SHP77 (cell line): ENCODE results near the gene CPXM2.

Experiments used
- DNase-seq, 2 experiments: peaks; one replicate each; lab custom pipeline; 2025; lab: John Stamatoyannopoulos, UW

CPXM2 gene

GRCh38 chr10:123891144-123892071, at the start of gene CPXM2:
TSS of gene CPXM2 (minus strand) at chr10:123891807. CDS start at chr10:123891659, 148 bp downstream.
- no peak for DNase-seq

GRCh38 chr10:123939591-123939990, 48.0 kb upstream of the CPXM2 start:
- DNase-seq = no peak

GRCh38 chr10:123938890-123939289, 47.3 kb upstream of the CPXM2 start:
- DNase-seq = no peak

- DNase-seq = no peak
Measured at GRCh38 chr10:123936426-123936825, 44.8 kb upstream of the CPXM2 start.

- no peak for DNase-seq
Measured at GRCh38 chr10:123935680-123936079, 44.1 kb upstream of the CPXM2 start.

GRCh38 chr10:123934846-123935245, 43.2 kb upstream of the CPXM2 start:
- no peak for DNase-seq

GRCh38 chr10:123930340-123931001, 38.9 kb upstream of the CPXM2 start:
- no peak for DNase-seq

- no peak for DNase-seq
Measured at GRCh38 chr10:123929791-123930190, 38.2 kb upstream of the CPXM2 start.

GRCh38 chr10:123928427-123928826, 36.8 kb upstream of the CPXM2 start:
- DNase-seq = no peak

- no peak for DNase-seq
Measured at GRCh38 chr10:123926401-123927264, 35.0 kb upstream of the CPXM2 start.

- DNase-seq = no peak
Measured at GRCh38 chr10:123922126-123922525, 30.5 kb upstream of the CPXM2 start.

GRCh38 chr10:123916775-123917174, 25.2 kb upstream of the CPXM2 start:
- DNase-seq = no peak

- no peak for DNase-seq
Measured at GRCh38 chr10:123913688-123914268, 22.2 kb upstream of the CPXM2 start.

GRCh38 chr10:123912871-123913270, 21.3 kb upstream of the CPXM2 start:
- DNase-seq = no peak

- DNase-seq = no peak
Measured at GRCh38 chr10:123912466-123912865, 20.9 kb upstream of the CPXM2 start.

- no peak for DNase-seq
Measured at GRCh38 chr10:123911866-123912265, 20.3 kb upstream of the CPXM2 start.

GRCh38 chr10:123909866-123910265, 18.3 kb upstream of the CPXM2 start:
- no peak for DNase-seq

GRCh38 chr10:123909426-123909825, 17.8 kb upstream of the CPXM2 start:
- no peak for DNase-seq

- DNase-seq = no peak
Measured at GRCh38 chr10:123908379-123908778, 16.8 kb upstream of the CPXM2 start.

- DNase-seq = no peak
Measured at GRCh38 chr10:123906884-123907652, 15.5 kb upstream of the CPXM2 start.

GRCh38 chr10:123906296-123906695, 14.7 kb upstream of the CPXM2 start:
- DNase-seq = no peak
